GM12872 (cell line): Measurements from ENCODE around the gene UBE2I.

Source experiments
- TF ChIP-seq, protein P1 (sequence below): IDR thresholded peaks from 3 replicates; pipeline ENCODE4 v1.5.1; 2011; ENCODE audit warnings: low read depth, mild to moderate bottlenecking, low read length, moderate library complexity; ENCODE audit not compliant: insufficient read depth

Gene UBE2I

GRCh38 chr16:1338855-1339675, 29.6 kb downstream of the UBE2I start:
- TF ChIP-seq, protein P1, sequence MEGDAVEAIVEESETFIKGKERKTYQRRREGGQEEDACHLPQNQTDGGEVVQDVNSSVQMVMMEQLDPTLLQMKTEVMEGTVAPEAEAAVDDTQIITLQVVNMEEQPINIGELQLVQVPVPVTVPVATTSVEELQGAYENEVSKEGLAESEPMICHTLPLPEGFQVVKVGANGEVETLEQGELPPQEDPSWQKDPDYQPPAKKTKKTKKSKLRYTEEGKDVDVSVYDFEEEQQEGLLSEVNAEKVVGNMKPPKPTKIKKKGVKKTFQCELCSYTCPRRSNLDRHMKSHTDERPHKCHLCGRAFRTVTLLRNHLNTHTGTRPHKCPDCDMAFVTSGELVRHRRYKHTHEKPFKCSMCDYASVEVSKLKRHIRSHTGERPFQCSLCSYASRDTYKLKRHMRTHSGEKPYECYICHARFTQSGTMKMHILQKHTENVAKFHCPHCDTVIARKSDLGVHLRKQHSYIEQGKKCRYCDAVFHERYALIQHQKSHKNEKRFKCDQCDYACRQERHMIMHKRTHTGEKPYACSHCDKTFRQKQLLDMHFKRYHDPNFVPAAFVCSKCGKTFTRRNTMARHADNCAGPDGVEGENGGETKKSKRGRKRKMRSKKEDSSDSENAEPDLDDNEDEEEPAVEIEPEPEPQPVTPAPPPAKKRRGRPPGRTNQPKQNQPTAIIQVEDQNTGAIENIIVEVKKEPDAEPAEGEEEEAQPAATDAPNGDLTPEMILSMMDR: no peak

- TF ChIP-seq, protein P1: no peak
Measured at GRCh38 chr16:1340730-1341494, 31.5 kb downstream of the UBE2I start.

DNA sequence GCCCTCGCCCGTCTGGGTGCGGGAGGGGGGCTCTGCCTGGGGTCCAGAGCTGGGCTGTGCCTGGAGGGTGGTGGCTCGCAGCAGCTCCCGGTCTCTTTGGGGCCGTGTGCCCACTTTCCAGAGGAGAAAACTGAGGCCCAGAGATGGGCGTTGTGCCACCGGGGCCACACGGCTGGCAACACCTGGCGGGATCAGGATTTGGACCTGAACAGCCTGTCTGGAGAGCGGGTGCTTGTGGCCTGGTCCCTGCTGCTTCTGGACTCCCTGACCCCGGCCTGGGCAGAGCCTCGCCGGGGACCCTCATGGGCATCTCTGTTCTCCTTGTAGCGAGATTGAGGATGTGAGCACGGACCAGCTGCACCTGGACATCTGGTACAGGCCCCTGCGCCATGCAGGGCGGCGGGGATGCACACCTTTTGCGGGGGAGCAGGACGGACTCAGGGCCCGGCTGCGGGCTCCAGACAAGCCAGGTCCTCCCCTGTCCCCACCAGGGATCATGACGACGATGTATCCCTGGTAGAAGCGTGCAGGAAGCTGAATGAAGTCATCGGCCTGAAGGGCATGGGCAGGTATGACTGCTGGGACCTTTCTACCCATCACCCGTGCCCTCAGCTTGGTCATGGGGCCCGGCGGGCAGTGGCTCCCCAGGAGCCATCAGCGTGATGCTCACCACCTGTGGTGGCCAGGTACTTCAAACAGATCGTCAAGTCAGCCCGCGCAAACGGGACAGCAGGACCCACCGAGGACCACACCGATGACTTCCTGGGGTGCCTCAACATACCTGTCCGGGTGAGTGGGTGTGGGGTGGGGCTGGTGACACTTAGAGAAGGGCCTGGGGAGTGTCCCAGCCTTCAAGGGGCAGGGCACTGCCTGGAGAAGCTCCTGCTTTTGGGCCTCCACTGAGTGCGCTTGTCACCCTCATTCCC, 32.3 kb downstream of the UBE2I start:
- TF ChIP-seq, protein P1: no peak

DNA sequence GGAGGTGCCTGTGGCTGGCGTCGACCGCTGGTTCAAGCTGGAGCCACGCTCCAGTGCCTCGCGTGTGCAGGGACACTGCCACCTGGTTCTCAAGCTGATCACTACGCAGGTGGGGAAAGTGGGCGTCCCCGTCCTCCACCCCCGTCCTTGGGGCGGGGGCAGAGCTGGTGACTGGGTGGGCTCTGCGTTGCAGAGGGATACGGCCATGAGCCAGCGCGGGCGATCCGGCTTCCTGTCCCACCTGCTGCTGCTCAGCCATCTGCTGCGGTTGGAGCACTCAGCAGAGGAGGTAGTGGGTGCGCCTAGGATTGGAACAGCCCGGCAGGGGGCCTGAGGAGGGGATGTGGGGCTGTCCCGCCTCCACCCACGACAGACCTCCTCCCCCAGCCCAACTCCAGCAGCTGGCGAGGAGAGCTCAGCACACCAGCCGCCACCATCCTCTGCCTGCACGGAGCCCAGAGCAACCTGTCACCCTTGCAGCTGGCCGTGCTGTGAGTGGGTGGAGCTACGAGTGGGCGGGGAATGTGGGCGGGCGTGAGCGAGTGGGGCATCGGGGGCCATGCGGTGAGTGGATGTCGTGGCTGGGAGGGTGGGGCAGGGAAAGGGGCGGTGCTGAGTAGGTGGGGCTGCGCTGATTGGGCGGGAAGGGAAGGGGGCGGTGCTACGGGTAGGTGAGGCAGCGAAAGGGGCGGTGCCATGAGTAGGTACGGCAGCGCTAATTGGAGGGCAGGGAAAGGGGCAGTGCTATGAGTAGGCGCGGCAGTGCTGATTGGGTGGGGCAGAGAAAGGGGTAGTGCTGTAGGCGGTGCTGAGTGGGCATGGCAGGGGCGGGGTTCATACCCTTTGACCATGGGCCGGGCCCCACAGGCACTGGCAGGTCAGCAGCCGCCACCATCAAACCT, 33.3 kb downstream of the UBE2I start:
- TF ChIP-seq, protein P1: no peak

DNA sequence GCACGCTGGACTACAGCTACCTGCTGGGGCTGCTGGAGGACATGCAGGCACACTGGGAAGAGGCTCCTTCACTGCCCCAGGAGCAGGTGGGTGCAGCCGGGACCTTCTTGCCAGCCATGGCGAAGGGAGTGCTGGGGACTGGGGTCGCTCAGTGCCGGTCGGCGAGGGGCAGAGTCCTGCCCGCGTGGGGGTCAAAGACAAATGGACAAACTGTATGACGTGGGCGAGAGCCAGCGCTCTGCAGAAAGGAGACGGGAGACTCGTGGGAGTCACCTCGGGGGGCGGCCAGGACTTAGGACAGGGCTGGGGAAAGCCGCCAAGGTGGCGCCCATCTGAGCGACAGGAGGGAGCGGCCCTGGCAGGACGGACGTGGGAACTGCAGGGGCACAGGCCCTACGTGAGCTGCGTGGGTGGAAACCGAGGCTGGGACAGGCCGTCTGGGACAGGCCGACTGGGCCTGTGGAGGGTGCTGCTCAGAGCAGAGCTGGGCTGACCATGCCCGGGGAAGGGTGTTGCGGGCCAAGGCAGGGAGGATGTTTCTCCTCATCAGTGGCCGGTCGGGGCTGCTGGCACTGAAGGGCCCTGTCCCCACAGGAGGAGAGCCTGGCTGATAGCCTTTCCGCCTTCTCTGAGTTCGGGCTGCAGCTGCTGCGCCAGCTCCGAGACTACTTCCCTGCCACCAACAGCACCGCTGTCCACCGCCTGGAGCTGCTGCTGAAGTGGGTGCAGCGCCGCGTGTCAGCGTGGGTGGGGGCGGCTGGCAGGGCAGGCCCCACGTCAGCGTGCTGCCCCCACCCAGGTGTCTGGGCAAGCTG, 34.2 kb downstream of the UBE2I start:
- TF ChIP-seq, protein P1: no peak

DNA sequence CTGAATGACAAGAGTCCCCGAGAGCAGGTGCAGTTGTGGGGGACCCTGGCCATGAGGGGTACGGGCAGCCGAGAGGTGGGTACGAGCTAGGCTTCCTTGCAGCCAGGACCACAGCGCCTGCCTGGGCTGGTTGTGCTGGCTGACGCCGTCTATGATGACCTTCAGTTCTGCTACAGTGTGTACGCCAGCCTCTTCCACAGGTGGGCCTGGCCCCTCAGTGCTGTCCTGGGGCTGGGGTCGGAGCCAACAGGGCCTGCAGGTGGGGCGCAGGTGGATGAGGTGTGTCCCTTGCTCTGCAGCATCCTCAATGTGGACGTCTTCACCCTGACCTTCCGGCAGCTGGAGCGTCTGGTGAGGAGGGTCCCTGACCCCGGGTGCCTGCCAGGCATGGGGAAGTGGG, 35.1 kb downstream of the UBE2I start:
- TF ChIP-seq, protein P1: no peak
